Trophoblast cell (in vitro differentiated cells and primary cell): Measurements from ENCODE around the gene DUS3L.
A peak's percentile ranks its signal among the peaks of the same experiment; 100 is the strongest.

Experiments used
- DNase-seq, 2 donors: peaks; one replicate each; pipeline ENCODE4 v3.0.0-alpha.2; 2016
- H2AFZ ChIP-seq: 2 replicates; pipeline ENCODE4 v1.6.1; 2013; ENCODE audit warnings: low read length, moderate library complexity, mild to moderate bottlenecking; ENCODE audit not compliant: insufficient read depth, poor library complexity
- H2AK5ac ChIP-seq: 2 replicates; pipeline ENCODE4 v1.6.1; 2013; ENCODE audit warnings: mild to moderate bottlenecking, low read length
- H2BK120ac ChIP-seq: 2 replicates; pipeline ENCODE4 v1.6.1; 2013; ENCODE audit warnings: low read length, mild to moderate bottlenecking, moderate library complexity; ENCODE audit not compliant: insufficient read depth, poor library complexity
- H2BK12ac ChIP-seq: 2 replicates; pipeline ENCODE4 v1.6.1; 2013; ENCODE audit warnings: mild to moderate bottlenecking, low read length, moderate library complexity
- H2BK5ac ChIP-seq: 2 replicates; pipeline ENCODE4 v1.6.1; 2013; ENCODE audit warnings: low read length, low read depth, moderate library complexity, mild to moderate bottlenecking; ENCODE audit not compliant: poor library complexity
- H3K14ac ChIP-seq: 2 replicates; pipeline ENCODE4 v1.6.1; 2013; ENCODE audit warnings: mild to moderate bottlenecking, low read length
- H3K18ac ChIP-seq: 2 replicates; pipeline ENCODE4 v1.6.1; 2013; ENCODE audit warnings: mild to moderate bottlenecking, low read length
- H3K23ac ChIP-seq: 2 replicates; pipeline ENCODE4 v1.6.1; 2013; ENCODE audit warnings: low read length
- H3K27ac ChIP-seq: 2 replicates; pipeline ENCODE4 v1.5.1; 2013; ENCODE audit warnings: low read depth, mild to moderate bottlenecking, inconsistent platforms, low read length, moderate library complexity
- H3K27me3 ChIP-seq: 2 replicates; pipeline ENCODE4 v1.6.1; 2013; ENCODE audit warnings: inconsistent platforms, mild to moderate bottlenecking, low read length, moderate library complexity; ENCODE audit not compliant: insufficient read depth
- H3K36me3 ChIP-seq, 2 experiments: 1 replicate in 1 of 2; 2 replicates in 1 of 2; pipeline ENCODE4 v1.6.1; 2013; ENCODE audit warnings: low read length in 2 of 2, mild to moderate bottlenecking in 2 of 2, moderate library complexity in 1 of 2; ENCODE audit not compliant: insufficient read depth in 2 of 2, control insufficient read depth in 1 of 2
- H3K4ac ChIP-seq: 2 replicates; pipeline ENCODE4 v1.6.1; 2013; ENCODE audit warnings: low read depth, mild to moderate bottlenecking, low read length, moderate library complexity
- H3K4me1 ChIP-seq, 2 experiments: 1 replicate in 1 of 2; 2 replicates in 1 of 2; pipeline ENCODE4 v1.6.1; 2013; ENCODE audit warnings: low read length in 2 of 2, mild to moderate bottlenecking in 2 of 2, moderate library complexity in 1 of 2; ENCODE audit not compliant: insufficient read depth in 2 of 2, control insufficient read depth in 1 of 2
- H3K4me2 ChIP-seq: 2 replicates; pipeline ENCODE4 v1.6.1; 2013; ENCODE audit warnings: inconsistent platforms, mild to moderate bottlenecking, low read length, moderate library complexity
- H3K4me3 ChIP-seq: 2 replicates; pipeline ENCODE4 v1.5.1; 2013; ENCODE audit warnings: mild to moderate bottlenecking, low read depth, low read length, inconsistent platforms
- H3K79me1 ChIP-seq: one replicate; pipeline ENCODE4 v1.6.1; 2013; ENCODE audit warnings: low read length
- H3K79me2 ChIP-seq: 2 replicates; pipeline ENCODE4 v1.6.1; 2013; ENCODE audit warnings: low read length, mild to moderate bottlenecking; ENCODE audit not compliant: control insufficient read depth, insufficient read depth, poor library complexity
- H3K9ac ChIP-seq: 2 replicates; pipeline ENCODE4 v1.6.1; 2013; ENCODE audit warnings: mild to moderate bottlenecking, low read length
- H3K9me3 ChIP-seq: 2 replicates; pipeline ENCODE4 v1.6.1; 2013; ENCODE audit warnings: low read depth, mild to moderate bottlenecking, control low read depth, inconsistent platforms, low read length; ENCODE audit not compliant: insufficient read depth
- H4K12ac ChIP-seq: 2 replicates; pipeline ENCODE4 v1.6.1; 2013; ENCODE audit warnings: low read depth, mild to moderate bottlenecking, low read length, moderate library complexity
- H4K8ac ChIP-seq: 2 replicates; pipeline ENCODE4 v1.6.1; 2013; ENCODE audit warnings: low read depth, mild to moderate bottlenecking, low read length, moderate library complexity
- H4K91ac ChIP-seq: one replicate; pipeline ENCODE4 v1.6.1; 2013; ENCODE audit warnings: low read depth, mild to moderate bottlenecking, low read length, moderate library complexity
- WGBS: extraction: QIAGEN DNeasy Blood & Tissue Kit; methylation state at CpG from one replicate; pipeline ENCODE4 v1.1.7; 2013; ENCODE audit warnings: missing lambda C conversion rate; ENCODE audit not compliant: insufficient read length, insufficient coverage; ENCODE audit errors: extremely low coverage; 5-methylcytosine and 5-hydroxymethylcytosine counted together

The DUS3L gene

GRCh38 chr19:5823579-5824281, 32.8 kb upstream of the DUS3L start:
- Histone ChIP-seq H2AFZ (no peak overlapping the region), H3K79me1 (peaks cover 8% of the 10 kb centered on the region), H3K4me3 (no peak overlapping the region), H3K4me2 (no peak overlapping the region), H3K9me3 (peaks cover 3% of the 10 kb centered on the region), H2BK120ac (no peak overlapping the region), H3K79me2 (peaks cover 4% of the 10 kb centered on the region), H3K4ac (no peak overlapping the region), H2BK5ac (no peak overlapping the region), H3K18ac (no peak overlapping the region), H2BK12ac (no peak overlapping the region), H4K12ac (no peak overlapping the region), H4K91ac (no peak overlapping the region), H3K27me3 (no peaks in the 10 kb centered on the region), H4K8ac (no peak overlapping the region), H3K4me1 (peaks cover 5% of the 10 kb centered on the region in 2 experiments), H3K27ac (no peak overlapping the region), H2AK5ac (no peak overlapping the region), H3K23ac (no peak overlapping the region), H3K9ac (no peak overlapping the region), H3K36me3 (no peaks in the 10 kb centered on the region), H3K14ac (no peak overlapping the region)
- WGBS: no CpG with 5 or more reads among the region's 30 CpGs
- peak; percentile 52 to 70 for DNase-seq

- Histone ChIP-seq H3K4me3 (no peak overlapping the region), H3K27ac (no peak overlapping the region), H3K79me2 (no peaks in the 10 kb centered on the region), H3K36me3 (no peaks in the 10 kb centered on the region), H3K9ac (no peak overlapping the region), H3K23ac (no peak overlapping the region), H3K4me1 (peaks cover 0 to 3% of the 10 kb centered on the region in 2 experiments), H3K4ac (no peak overlapping the region), H2BK5ac (no peak overlapping the region), H4K8ac (no peak overlapping the region), H3K4me2 (no peak overlapping the region), H4K12ac (no peak overlapping the region), H3K14ac (no peak overlapping the region), H3K9me3 (peaks cover 3% of the 10 kb centered on the region), H2BK120ac (no peak overlapping the region), H4K91ac (no peak overlapping the region), H2AFZ (no peak overlapping the region), H3K27me3 (no peaks in the 10 kb centered on the region), H2BK12ac (no peak overlapping the region), H3K18ac (no peak overlapping the region), H2AK5ac (no peak overlapping the region), H3K79me1 (no peaks in the 10 kb centered on the region)
- no CpG with 5 or more reads among the region's 30 CpGs for WGBS
- DNase-seq: no peak
Observed at GRCh38 chr19:5822181-5822844, 31.4 kb upstream of the DUS3L start.

- Histone ChIP-seq H3K36me3 (no peaks in the 10 kb centered on the region), H3K4me2 (no peak overlapping the region), H3K18ac (no peak overlapping the region), H3K9me3 (peaks cover 3% of the 10 kb centered on the region), H3K27me3 (no peaks in the 10 kb centered on the region), H3K79me2 (no peaks in the 10 kb centered on the region), H2BK120ac (no peak overlapping the region), H3K4me1 (no peaks in the 10 kb centered on the region), H3K23ac (no peak overlapping the region), H2AK5ac (no peak overlapping the region), H4K12ac (no peak overlapping the region), H2BK12ac (no peak overlapping the region), H2BK5ac (no peak overlapping the region), H3K79me1 (no peaks in the 10 kb centered on the region), H2AFZ (no peak overlapping the region), H3K14ac (no peak overlapping the region), H3K27ac (no peak overlapping the region), H3K9ac (no peak overlapping the region), H4K8ac (no peak overlapping the region), H3K4ac (no peak overlapping the region), H4K91ac (no peak overlapping the region), H3K4me3 (no peak overlapping the region)
- WGBS: no CpG with 5 or more reads among the region's 8 CpGs
- no peak for DNase-seq
Observed at GRCh38 chr19:5821521-5822180, 30.7 kb upstream of the DUS3L start.

GRCh38 chr19:5820785-5821184, 29.8 kb upstream of the DUS3L start:
- H3K18ac ChIP-seq: no peak overlapping the region
- H2BK5ac ChIP-seq: no peak overlapping the region
- no peak overlapping the region for H3K23ac ChIP-seq
- H2AK5ac ChIP-seq: no peak overlapping the region
- H3K4me1 ChIP-seq: no peaks in the 10 kb centered on the region
- no peak overlapping the region for H3K4me2 ChIP-seq
- H3K9ac ChIP-seq: no peak overlapping the region
- no peak overlapping the region for H4K12ac ChIP-seq
- no peaks in the 10 kb centered on the region for H3K79me2 ChIP-seq
- peaks cover 3% of the 10 kb centered on the region for H3K9me3 ChIP-seq
- no peaks in the 10 kb centered on the region for H3K27me3 ChIP-seq
- no CpG with 5 or more reads among the region's 6 CpGs for WGBS
- no peak overlapping the region for H3K27ac ChIP-seq
- no peaks in the 10 kb centered on the region for H3K36me3 ChIP-seq
- H4K8ac ChIP-seq: no peak overlapping the region
- no peak overlapping the region for H3K4me3 ChIP-seq
- no peak overlapping the region for H3K14ac ChIP-seq
- no peak overlapping the region for H4K91ac ChIP-seq
- H2AFZ ChIP-seq: no peak overlapping the region
- no peak overlapping the region for H2BK12ac ChIP-seq
- no peaks in the 10 kb centered on the region for H3K79me1 ChIP-seq
- no peak overlapping the region for H3K4ac ChIP-seq
- H2BK120ac ChIP-seq: no peak overlapping the region
- DNase-seq: no peak
